Erythroblast (primary cell): ENCODE measurements around the gene ACSL1.

Experiments used
- GATA1 ChIP-seq: IDR thresholded peaks from 2 replicates; pipeline ENCODE4 v1.6.1; 2011; ENCODE audit warnings: low read depth, mild to moderate bottlenecking, control low read depth, low read length, moderate library complexity
- POLR2A ChIP-seq: IDR thresholded peaks from 2 replicates; pipeline ENCODE4 v1.6.1; 2011; ENCODE audit warnings: mild to moderate bottlenecking, low read length

- TF ChIP-seq POLR2A (no peak), GATA1 (no peak)
These were observed 69.4 kb downstream of the ACSL1 start for GRCh38 chr4:184756399-184756798.
